Right renal pelvis (tissue), 4 donors: ENCODE results near the gene SMCO1. TPM values are rescaled to one million over a fixed set of nuclear protein-coding genes. Genes with fewer than 3 reads are reported as not detected.
A peak's percentile ranks its signal among the peaks of the same experiment; 100 is the strongest.
"Not testable (repeated sequence)": the region's sequence is repeated elsewhere in the genome, so short reads cannot be mapped to it uniquely, and the experiment has no call there.

Experiments used
- DNase-seq, 4 donors: peaks; one replicate each; pipeline ENCODE4 v3.0.0-alpha.2; 2013; ENCODE audit warnings: low read depth in 4 of 4, low spot score in 3 of 4, missing footprints in 1 of 4
- polyA plus RNA-seq, 4 donors: library from polyadenylated mRNA; unstranded; fragments of 120-200 nt; gene quantifications; one replicate each; pipeline ENCODE4 v1.2.1, GENCODE V29; 2013; ENCODE audit not compliant: insufficient read length in 4 of 4

Gene SMCO1
- not detected for polyA plus RNA-seq

GRCh38 chr3:196514913-196515621 lies at the start of gene SMCO1:
SMCO1 (minus strand) TSS chr3:196515346; CDS start chr3:196515209, 137 bp downstream.
- no peak for DNase-seq

GRCh38 chr3:196563721-196564225 lies 48.6 kb upstream of the SMCO1 start:
- DNase-seq = no peak

- no peak for DNase-seq
These were observed 44.7 kb upstream of the SMCO1 start for GRCh38 chr3:196559826-196560225.

GRCh38 chr3:196558476-196558875 lies 43.3 kb upstream of the SMCO1 start:
- no peak for DNase-seq

GRCh38 chr3:196557236-196557635 lies 42.1 kb upstream of the SMCO1 start:
- no peak for DNase-seq

GRCh38 chr3:196555295-196555694 lies 40.1 kb upstream of the SMCO1 start:
- no peak for DNase-seq

GRCh38 chr3:196554205-196554604 lies 39.1 kb upstream of the SMCO1 start:
- DNase-seq = no peak

GRCh38 chr3:196553551-196553950 lies 38.4 kb upstream of the SMCO1 start:
- no peak for DNase-seq

GRCh38 chr3:196552253-196552652 lies 37.1 kb upstream of the SMCO1 start:
- DNase-seq = no peak

GRCh38 chr3:196550172-196550571 lies 35.0 kb upstream of the SMCO1 start:
- DNase-seq = not testable (repeated sequence)

GRCh38 chr3:196549312-196549711 lies 34.2 kb upstream of the SMCO1 start:
- not testable (repeated sequence) for DNase-seq

- no peak for DNase-seq
These were observed 31.9 kb upstream of the SMCO1 start for GRCh38 chr3:196547067-196547466.

- no peak for DNase-seq
These were observed 31.4 kb upstream of the SMCO1 start for GRCh38 chr3:196546537-196546936.

- DNase-seq = no peak
These were observed 29.4 kb upstream of the SMCO1 start for GRCh38 chr3:196544491-196544992.

- DNase-seq = no peak
These were observed 26.7 kb upstream of the SMCO1 start for GRCh38 chr3:196541684-196542445.

GRCh38 chr3:196537319-196537984 lies 22.3 kb upstream of the SMCO1 start:
- no peak for DNase-seq

GRCh38 chr3:196533260-196533681 lies 18.1 kb upstream of the SMCO1 start:
- no peak for DNase-seq

- DNase-seq = no peak
These were observed 16.3 kb upstream of the SMCO1 start for GRCh38 chr3:196531418-196531817.

GRCh38 chr3:196528639-196529233 lies 13.6 kb upstream of the SMCO1 start:
- DNase-seq = peak; percentile 13 to 73 (median 54)

- no peak for DNase-seq
These were observed 10.0 kb upstream of the SMCO1 start for GRCh38 chr3:196525141-196525540.

- DNase-seq = no peak
These were observed 9.4 kb upstream of the SMCO1 start for GRCh38 chr3:196524527-196524926.
